ENCODE measurements around the gene GRK1. TPM values are rescaled to one million over a fixed set of nuclear protein-coding genes. Genes with fewer than 3 reads are reported as not detected.

GRK1 gene
- polyA plus RNA-seq, 3 donors = not detected

- WGBS, 3 donors = 46 to 69% (median 48%) methylated on average over 11 of the region's 11 CpGs
- H3K27ac ChIP-seq (ENCODE audit: low read depth, low read length) = no peak overlapping the region
Measured at GRCh38 chr13:113646376-113646775, 20.6 kb upstream of the GRK1 start.

GRCh38 chr13:113646921-113647340 is 20.1 kb upstream of the GRK1 start:
- WGBS, 3 donors = 60 to 74% (median 69%) methylated on average over 10 of the region's 10 CpGs
- H3K27ac ChIP-seq (ENCODE audit: low read depth, low read length) = no peak overlapping the region

GRCh38 chr13:113647351-113648215 is 19.4 kb upstream of the GRK1 start:
- WGBS, 3 donors = 45 to 58% (median 57%) methylated on average over 42 of the region's 42 CpGs

GRCh38 chr13:113648216-113648610 is 18.8 kb upstream of the GRK1 start:
- 82 to 90% (median 83%) methylated on average over 13 of the region's 13 CpGs for WGBS, 3 donors
- no peak overlapping the region for H3K27ac ChIP-seq (ENCODE audit: low read depth, low read length)

More at GRCh38 chr13:113647351-113648215, 19.4 kb upstream of the GRK1 start:
- H3K27ac ChIP-seq (ENCODE audit: low read depth, low read length) = no peak overlapping the region

GRCh38 chr13:113649212-113649611 is 17.8 kb upstream of the GRK1 start:
- H3K27ac ChIP-seq (ENCODE audit: low read depth, low read length) = no peak overlapping the region
- 77 to 93% (median 90%) methylated on average over 17 of the region's 17 CpGs for WGBS, 3 donors

- no peak overlapping the region for H3K27ac ChIP-seq (ENCODE audit: low read depth, low read length)
- 82 to 96% (median 87%) methylated on average over 15 of the region's 15 CpGs for WGBS, 3 donors
Measured at GRCh38 chr13:113650275-113650674, 16.7 kb upstream of the GRK1 start.

- H3K27ac ChIP-seq (ENCODE audit: low read depth, low read length) = no peak overlapping the region
- WGBS, 3 donors = 89 to 96% (median 95%) methylated on average over 16 of the region's 16 CpGs
Measured at GRCh38 chr13:113650731-113651148, 16.3 kb upstream of the GRK1 start.

GRCh38 chr13:113651511-113652403 is 15.3 kb upstream of the GRK1 start:
- WGBS, 3 donors = 94% methylated on average over 37 of the region's 37 CpGs
- no peak overlapping the region for H3K27ac ChIP-seq (ENCODE audit: low read depth, low read length)

GRCh38 chr13:113652404-113653263 is 14.4 kb upstream of the GRK1 start:
- no peak overlapping the region for H3K27ac ChIP-seq (ENCODE audit: low read depth, low read length)
- 92 to 93% (median 92%) methylated on average over 24 of the region's 24 CpGs for WGBS, 3 donors

GRCh38 chr13:113653264-113654174 is 13.5 kb upstream of the GRK1 start:
- H3K27ac ChIP-seq (ENCODE audit: low read depth, low read length) = no peak overlapping the region
- WGBS, 3 donors = 49 to 75% (median 61%) methylated on average over 24 of the region's 24 CpGs

GRCh38 chr13:113654175-113654560 is 12.9 kb upstream of the GRK1 start:
- WGBS, 3 donors = 60 to 80% (median 67%) methylated on average over 9 of the region's 9 CpGs
- no peak overlapping the region for H3K27ac ChIP-seq (ENCODE audit: low read depth, low read length)

GRCh38 chr13:113654591-113655345 is 12.3 kb upstream of the GRK1 start:
- no peak overlapping the region for H3K27ac ChIP-seq (ENCODE audit: low read depth, low read length)
- 88 to 90% (median 89%) methylated on average over 39 of the region's 39 CpGs for WGBS, 3 donors

GRCh38 chr13:113655346-113656002 is 11.5 kb upstream of the GRK1 start:
- WGBS, 3 donors = 82 to 86% (median 86%) methylated on average over 15 of the region's 15 CpGs
- no peak overlapping the region for H3K27ac ChIP-seq (ENCODE audit: low read depth, low read length)

GRCh38 chr13:113656003-113656588 is 10.9 kb upstream of the GRK1 start:
- H3K27ac ChIP-seq (ENCODE audit: low read depth, low read length) = no peak overlapping the region
- WGBS, 3 donors = 85 to 92% (median 91%) methylated on average over 24 to 25 of the region's 25 CpGs

- H3K27ac ChIP-seq (ENCODE audit: low read depth, low read length) = no peak overlapping the region
- WGBS, 3 donors = 75 to 78% (median 77%) methylated on average over 42 of the region's 42 CpGs
Measured at GRCh38 chr13:113656831-113657671, 10.0 kb upstream of the GRK1 start.
